Left cardiac atrium (tissue), 4 donors: ENCODE results near the gene LRP1. TPM values are rescaled to one million over a fixed set of nuclear protein-coding genes. Genes with fewer than 3 reads are reported as not detected.

Experiments
- ATAC-seq, 2 donors: fragments of 200-7000 bp; cut with Tn5 transposase; one replicate each; pipeline ENCODE4 v1.9.1; 2020; ENCODE audit warnings: mild to moderate bottlenecking in 2 of 2, moderate library complexity in 2 of 2
- DNase-seq: peaks from one replicate; pipeline ENCODE4 v3.0.0-alpha.2; 2020
- intact Hi-C, 2 donors: fragments of 100-400 bp; cut with DNase I; formaldehyde crosslinking; loops; one replicate each; pipeline versions ENCODE4 v1.14.1 to v1.15.1; 2022 to 2023
- total RNA-seq, 2 donors: library from RNA; stranded (reverse); fragmentation: NEBNext Ultra II Directional; extraction: Animal tissue kit (Norgen Biotek cat#: 25700); gene quantifications; one replicate each; pipeline ENCODE4 v1.2.1, GENCODE V29; 2021
- donor health status: DM: no; HTN: yes; CAD: no.
- donor health status: DM: no; HTN: yes; CAD: no; lungs with severe emphysema.
- donor health status: DM: yes; HTN: yes; CAD: no.
- donor health status: Dilated cardiomyopathy.

The LRP1 gene
- total RNA-seq, 2 donors from 2014 or later = 188 to 222 TPM

GRCh38 chr12:57179331-57180086 lies 51.2 kb downstream of the LRP1 start:
- intact Hi-C loops = loop anchor here (5.0 to 10.0 kb wide), 3 partner anchors 57 to 115 kb away; no protein-coding TSS in a partner anchor
- DNase-seq = no peak
- no peak for ATAC-seq

- ATAC-seq (no peak), DNase-seq (no peak)
- intact Hi-C loops = loop anchor here (5.0 kb wide), 2 partner anchors 58 to 113 kb away; no protein-coding TSS in a partner anchor
Measured at GRCh38 chr12:57180321-57180989, 52.2 kb downstream of the LRP1 start.

GRCh38 chr12:57181072-57181471 lies 52.8 kb downstream of the LRP1 start:
- no peak for DNase-seq
- ATAC-seq = no peak
- intact Hi-C loops = loop anchor here (5.0 kb wide), 2 partner anchors 59 to 114 kb away; no protein-coding TSS in a partner anchor

- DNase-seq = no peak
- intact Hi-C loops = loop anchor here (2.0 to 5.0 kb wide), 3 partner anchors 57 to 114 kb away; no protein-coding TSS in a partner anchor
Measured at GRCh38 chr12:57181561-57182155, 53.4 kb downstream of the LRP1 start.

GRCh38 chr12:57182918-57183575 lies 54.8 kb downstream of the LRP1 start:
- peak; percentile 75 to 83 for ATAC-seq
- peak; percentile 70 for DNase-seq
- intact Hi-C loops = loop anchor here (2.0 to 5.0 kb wide), 3 partner anchors 58 to 116 kb away; no protein-coding TSS in a partner anchor

More at GRCh38 chr12:57181561-57182155, 53.4 kb downstream of the LRP1 start:
- ATAC-seq = no peak

GRCh38 chr12:57183939-57184725 lies 55.8 kb downstream of the LRP1 start:
- ATAC-seq = no peak

DNA sequence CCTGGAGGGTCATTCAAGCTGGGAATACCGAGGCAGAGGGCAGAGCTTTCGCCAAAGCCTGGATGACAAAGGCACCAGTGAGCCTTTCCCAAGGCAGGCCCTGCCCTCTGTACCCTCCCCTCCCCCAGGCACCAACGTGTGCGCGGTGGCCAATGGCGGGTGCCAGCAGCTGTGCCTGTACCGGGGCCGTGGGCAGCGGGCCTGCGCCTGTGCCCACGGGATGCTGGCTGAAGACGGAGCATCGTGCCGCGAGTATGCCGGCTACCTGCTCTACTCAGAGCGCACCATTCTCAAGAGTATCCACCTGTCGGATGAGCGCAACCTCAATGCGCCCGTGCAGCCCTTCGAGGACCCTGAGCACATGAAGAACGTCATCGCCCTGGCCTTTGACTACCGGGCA lies 57.1 kb downstream of the LRP1 start:
- intact Hi-C loops = no loop called here
- DNase-seq (no peak), ATAC-seq (no peak)

More at GRCh38 chr12:57183939-57184725, 55.8 kb downstream of the LRP1 start:
- no peak for DNase-seq
- intact Hi-C loops = loop anchor here (2.0 to 5.0 kb wide), 3 partner anchors 59 to 117 kb away; no protein-coding TSS in a partner anchor

GRCh38 chr12:57185906-57186508 lies 57.7 kb downstream of the LRP1 start:
- DNase-seq = no peak
- intact Hi-C loops = no loop called here
- ATAC-seq = no peak

DNA sequence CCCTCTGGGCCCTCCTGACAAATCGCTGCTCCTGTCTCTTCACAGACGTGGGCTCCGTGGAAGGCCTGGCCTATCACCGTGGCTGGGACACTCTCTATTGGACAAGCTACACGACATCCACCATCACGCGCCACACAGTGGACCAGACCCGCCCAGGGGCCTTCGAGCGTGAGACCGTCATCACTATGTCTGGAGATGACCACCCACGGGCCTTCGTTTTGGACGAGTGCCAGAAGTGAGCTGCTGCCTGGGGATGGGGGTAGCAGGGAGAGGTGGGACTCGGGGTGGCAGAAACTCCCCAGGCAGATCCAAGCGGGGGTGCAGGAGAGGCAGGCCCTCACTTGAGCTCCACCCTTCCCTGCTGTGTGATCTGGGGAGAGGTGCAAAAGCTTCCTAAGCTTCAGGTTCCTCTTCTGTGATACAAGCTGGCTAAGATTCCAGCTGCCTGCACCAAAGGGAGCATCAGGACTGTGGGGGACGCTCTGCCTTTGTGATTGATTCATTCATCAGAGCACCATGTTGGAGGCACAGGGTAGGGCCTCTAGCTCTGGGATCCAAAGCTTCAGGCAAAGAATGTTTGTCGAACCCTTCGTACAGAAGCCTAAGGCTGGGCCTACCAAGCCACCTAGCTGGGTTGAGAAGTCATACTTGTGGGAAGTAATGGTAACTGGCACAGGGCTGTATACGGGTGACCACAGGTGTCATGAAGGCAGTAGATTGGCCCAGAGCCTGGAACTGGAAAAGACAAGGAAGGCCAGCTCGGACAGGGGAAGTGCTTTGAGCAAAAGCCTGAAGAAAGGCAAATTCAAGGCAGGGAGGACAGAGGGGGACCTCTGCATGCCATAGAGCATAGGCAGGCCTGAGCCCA lies 59.2 kb downstream of the LRP1 start:
- ATAC-seq (no peak), DNase-seq (no peak)
- intact Hi-C loops = no loop called here

DNA sequence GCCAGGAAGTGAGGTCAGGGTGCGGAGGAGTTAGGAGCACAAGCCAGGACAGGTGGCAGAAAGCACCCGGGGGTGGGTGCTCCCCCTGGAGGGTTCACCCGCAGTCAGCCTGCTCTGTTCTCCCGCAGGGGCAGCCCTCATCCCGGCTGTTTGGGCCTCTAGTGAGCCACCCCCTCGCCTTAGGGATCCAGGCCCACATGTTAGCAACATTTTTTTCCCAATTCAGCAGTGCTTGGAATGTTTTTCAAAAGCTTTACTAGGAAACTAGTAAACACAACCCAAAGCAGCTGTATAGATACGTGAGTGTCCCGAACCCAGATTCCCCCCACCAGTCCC lies 59.8 kb downstream of the LRP1 start:
- intact Hi-C loops = no loop called here
- no peak for DNase-seq
- ATAC-seq = no peak

DNA sequence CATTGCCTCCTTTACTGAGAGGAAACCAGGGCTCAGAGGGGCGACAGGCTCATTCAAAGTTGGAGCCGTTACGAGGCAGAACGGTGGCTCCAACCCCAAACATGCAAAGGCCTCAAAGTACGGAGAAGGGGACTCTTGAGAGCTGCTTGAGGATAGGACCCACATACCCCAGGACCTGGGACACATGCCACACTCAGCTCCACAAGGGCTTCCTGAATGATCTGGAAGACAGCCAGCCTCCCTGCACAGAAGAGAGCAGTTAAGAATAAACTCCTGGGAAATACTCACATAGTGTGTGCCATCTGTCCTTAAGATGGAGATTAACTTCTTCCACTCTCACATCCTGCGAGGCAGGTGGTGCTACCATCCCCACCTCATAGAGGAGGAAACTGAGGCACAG lies 61.8 kb downstream of the LRP1 start:
- ATAC-seq (peak; percentile 8 to 62), DNase-seq (no peak)
- intact Hi-C loops = no loop called here

- intact Hi-C loops = no loop called here
- DNase-seq = no peak
- ATAC-seq = no peak
Measured at GRCh38 chr12:57190821-57191220, 62.5 kb downstream of the LRP1 start.

DNA sequence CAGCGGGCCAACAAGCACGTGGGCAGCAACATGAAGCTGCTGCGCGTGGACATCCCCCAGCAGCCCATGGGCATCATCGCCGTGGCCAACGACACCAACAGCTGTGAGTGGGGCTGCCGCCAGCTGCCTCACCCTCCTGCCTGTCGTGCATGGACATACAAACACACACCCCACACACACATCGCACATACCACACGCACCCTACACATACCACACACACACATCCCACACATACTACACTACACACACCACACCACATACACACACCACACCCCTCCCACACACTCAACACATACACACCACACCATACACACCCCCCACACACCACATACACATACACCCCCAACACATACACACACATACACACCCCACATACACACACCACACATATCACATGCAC lies 63.1 kb downstream of the LRP1 start:
- intact Hi-C loops = no loop called here
- ATAC-seq = no peak
- DNase-seq = no peak

GRCh38 chr12:57192920-57193319 lies 64.6 kb downstream of the LRP1 start:
- intact Hi-C loops = no loop called here
- no peak for ATAC-seq
- DNase-seq = no peak

- DNase-seq = no peak
- intact Hi-C loops = no loop called here
- no peak for ATAC-seq
Measured at GRCh38 chr12:57193706-57194245, 65.5 kb downstream of the LRP1 start.

DNA sequence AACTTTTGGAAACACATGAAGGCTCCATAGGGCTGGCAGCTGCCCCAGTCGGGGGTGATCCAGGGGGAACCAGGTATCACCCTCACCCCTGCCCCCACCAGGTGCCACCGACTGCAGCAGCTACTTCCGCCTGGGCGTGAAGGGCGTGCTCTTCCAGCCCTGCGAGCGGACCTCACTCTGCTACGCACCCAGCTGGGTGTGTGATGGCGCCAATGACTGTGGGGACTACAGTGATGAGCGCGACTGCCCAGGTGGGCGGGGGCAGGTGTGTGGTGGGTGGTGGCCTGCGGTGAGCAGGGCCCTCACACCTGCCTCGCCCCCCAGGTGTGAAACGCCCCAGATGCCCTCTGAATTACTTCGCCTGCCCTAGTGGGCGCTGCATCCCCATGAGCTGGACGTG lies 66.0 kb downstream of the LRP1 start:
- ATAC-seq (no peak), DNase-seq (no peak)
- intact Hi-C loops = no loop called here

DNA sequence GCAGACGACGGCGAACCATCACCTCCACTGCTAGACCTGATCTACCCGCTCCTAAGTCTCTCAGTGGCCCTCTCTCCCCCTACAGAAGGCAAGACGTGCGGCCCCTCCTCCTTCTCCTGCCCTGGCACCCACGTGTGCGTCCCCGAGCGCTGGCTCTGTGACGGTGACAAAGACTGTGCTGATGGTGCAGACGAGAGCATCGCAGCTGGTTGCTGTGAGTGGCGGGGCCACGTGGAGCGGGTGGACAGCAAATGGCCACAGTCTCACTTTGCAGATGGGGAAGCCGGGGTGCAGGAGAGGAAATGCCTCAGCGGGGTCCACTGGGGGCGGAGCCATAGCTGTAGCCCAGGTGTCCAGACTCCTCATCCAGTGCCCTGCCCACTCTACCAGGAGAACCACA lies 66.9 kb downstream of the LRP1 start:
- intact Hi-C loops = no loop called here
- DNase-seq (no peak), ATAC-seq (no peak)
